GM12878 (cell line): ENCODE data around the gene COL18A1.

Experiments
- POLR2AphosphoS5 ChIP-seq: IDR thresholded peaks from 2 replicates; pipeline ENCODE4 v1.6.1; 2011; ENCODE audit warnings: mild to moderate bottlenecking, low read length, inconsistent platforms
- RCOR1 ChIP-seq: conservative IDR thresholded peaks from 2 replicates; pipeline ENCODE4 v1.6.1; 2012; ENCODE audit warnings: low read depth, low read length, improper control_type of control experiment

GRCh38 chr21:45460611-45461368 lies 55.8 kb downstream of the COL18A1 start:
- TF ChIP-seq POLR2AphosphoS5: no peak
- TF ChIP-seq RCOR1: no peak
